GM12873 (cell line): Measurements from ENCODE around the gene SUPT16H.

Experiments used
- CTCF ChIP-seq: IDR thresholded peaks from 2 replicates; pipeline ENCODE4 v1.5.1; 2012; ENCODE audit warnings: low read depth, mild to moderate bottlenecking, moderate library complexity, low read length, control low read depth; ENCODE audit not compliant: insufficient read depth; ENCODE audit errors: missing control alignments

SUPT16H gene

GRCh38 chr14:21356511-21356910 is 27.3 kb downstream of the SUPT16H start:
- no peak for TF ChIP-seq CTCF

GRCh38 chr14:21352587-21352986 is 31.2 kb downstream of the SUPT16H start:
- TF ChIP-seq CTCF, result no peak

- TF ChIP-seq CTCF, result no peak
These were observed 33.3 kb downstream of the SUPT16H start for GRCh38 chr14:21350539-21350938.

GRCh38 chr14:21347201-21347600 is 36.6 kb downstream of the SUPT16H start:
- no peak for TF ChIP-seq CTCF

GRCh38 chr14:21346532-21347135 is 37.2 kb downstream of the SUPT16H start:
- no peak for TF ChIP-seq CTCF

- TF ChIP-seq CTCF, result no peak
These were observed 40.6 kb downstream of the SUPT16H start for GRCh38 chr14:21343035-21343794.

GRCh38 chr14:21334202-21334906 is 49.5 kb downstream of the SUPT16H start:
- TF ChIP-seq CTCF, result no peak
